CD14-positive monocyte (primary cell): Measurements from ENCODE around the gene PEX11G. TPM values are rescaled to one million over a fixed set of nuclear protein-coding genes. Genes with fewer than 3 reads are reported as not detected.

Experiments used
- DNase-seq, 3 donors: peaks; one replicate each; pipeline ENCODE4 v3.0.0-alpha.2; 2011 to 2022
- H2AFZ ChIP-seq: 2 replicates; pipeline ENCODE4 v1.6.0; 2012; ENCODE audit warnings: mild to moderate bottlenecking, low read depth, low read length, inconsistent platforms; ENCODE audit not compliant: insufficient read depth, poor library complexity, severe bottlenecking
- H3K27ac ChIP-seq, 2 donors: 1 replicate in 1 of 2; 2 replicates in 1 of 2; pipeline ENCODE4 v1.5.1; 2012 to 2013; ENCODE audit warnings: low read length in 2 of 2, control low read depth in 1 of 2, inconsistent platforms in 1 of 2, low read depth in 1 of 2, mild to moderate bottlenecking in 1 of 2
- H3K27me3 ChIP-seq, 2 donors: one replicate each; pipeline versions ENCODE4 v1.6.0 to v1.6.1; 2011 to 2013; ENCODE audit warnings: low read length in 2 of 2; ENCODE audit not compliant: control insufficient read depth in 2 of 2, insufficient read depth in 2 of 2
- H3K36me3 ChIP-seq, 2 donors: replicated peaks in 1 of 2; 1 replicate in 1 of 2; 2 replicates in 1 of 2; pipeline versions ENCODE4 v1.5.1 to v1.6.1; 2012 to 2013; ENCODE audit warnings: low read length in 2 of 2, control low read depth in 1 of 2, inconsistent platforms in 1 of 2, mild to moderate bottlenecking in 1 of 2; ENCODE audit not compliant: insufficient read depth in 2 of 2, control insufficient read depth in 1 of 2
- H3K4me1 ChIP-seq, 2 donors: 1 replicate in 1 of 2; 2 replicates in 1 of 2; pipeline versions ENCODE4 v1.5.1 to v1.6.1; 2012 to 2013; ENCODE audit warnings: low read length in 2 of 2, control low read depth in 1 of 2, inconsistent platforms in 1 of 2, mild to moderate bottlenecking in 1 of 2, moderate library complexity in 1 of 2; ENCODE audit not compliant: insufficient read depth in 2 of 2, control insufficient read depth in 1 of 2
- H3K4me2 ChIP-seq: replicated peaks from 2 replicates; pipeline ENCODE3; 2012; ENCODE audit warnings: low read length, moderate library complexity, mild to moderate bottlenecking; ENCODE audit not compliant: poor library complexity, severe bottlenecking; ENCODE audit errors: extremely low read depth
- H3K4me3 ChIP-seq, 3 experiments: fragments of 200-600 bp in 1 of 3; sonication (generic) in 1 of 3; replicated peaks in 1 of 3; 1 replicate in 2 of 3; 2 replicates in 1 of 3; pipeline ENCODE4 v1.5.1; 2011 to 2013; ENCODE audit warnings: low read length in 3 of 3, mild to moderate bottlenecking in 3 of 3, control low read depth in 2 of 3, low read depth in 2 of 3, inconsistent platforms in 1 of 3, moderate library complexity in 1 of 3
- H3K79me2 ChIP-seq: 2 replicates; pipeline ENCODE4 v1.6.0; 2012; ENCODE audit warnings: mild to moderate bottlenecking, control low read depth, inconsistent platforms, low read length, moderate library complexity; ENCODE audit not compliant: insufficient read depth
- H3K9ac ChIP-seq: 2 replicates; pipeline ENCODE4 v1.6.0; 2017; ENCODE audit warnings: low read length, mild to moderate bottlenecking; ENCODE audit not compliant: insufficient read depth, poor library complexity, severe bottlenecking
- H3K9me3 ChIP-seq, 2 donors: replicated peaks in 1 of 2; 1 replicate in 1 of 2; 2 replicates in 1 of 2; pipeline versions ENCODE4 v1.5.1 to v1.6.1; 2012 to 2013; ENCODE audit warnings: low read length in 2 of 2, control low read depth in 1 of 2; ENCODE audit not compliant: control insufficient read depth in 1 of 2, insufficient read depth in 1 of 2
- H4K20me1 ChIP-seq: 2 replicates; pipeline ENCODE4 v1.6.0; 2012; ENCODE audit warnings: mild to moderate bottlenecking, low read length, control low read depth, moderate library complexity; ENCODE audit not compliant: insufficient read depth
- H3K27ac Mint-ChIP-seq, 7 donors: one replicate each; pipeline ENCODE4 v1.8.0; 2020; ENCODE audit warnings: mild to moderate bottlenecking in 7 of 7, mixed read lengths in 7 of 7, moderate library complexity in 6 of 7, inconsistent platforms in 2 of 7
- H3K27me3 Mint-ChIP-seq, 3 donors: one replicate each; pipeline ENCODE4 v1.8.0; 2021 to 2022; ENCODE audit warnings: low read depth in 3 of 3, mild to moderate bottlenecking in 3 of 3, mixed read lengths in 3 of 3, moderate library complexity in 3 of 3, inconsistent platforms in 1 of 3
- H3K36me3 Mint-ChIP-seq, 2 donors: one replicate each; pipeline ENCODE4 v1.8.0; 2020; ENCODE audit warnings: mixed read lengths in 2 of 2, inconsistent platforms in 1 of 2, mild to moderate bottlenecking in 1 of 2
- H3K4me1 Mint-ChIP-seq: one replicate; pipeline ENCODE4 v1.8.0; 2020; ENCODE audit warnings: mild to moderate bottlenecking, mixed read lengths
- H3K4me3 Mint-ChIP-seq, 2 donors: one replicate each; pipeline ENCODE4 v1.8.0; 2020; ENCODE audit warnings: mild to moderate bottlenecking in 2 of 2, mixed read lengths in 2 of 2, moderate library complexity in 1 of 2
- H3K9me3 Mint-ChIP-seq, 7 donors: one replicate each; pipeline ENCODE4 v1.8.0; 2020 to 2022; ENCODE audit warnings: mixed read lengths in 7 of 7, mild to moderate bottlenecking in 6 of 7, moderate library complexity in 6 of 7, inconsistent platforms in 2 of 7
- WGBS: methylation state at CpG from one replicate; pipeline ENCODE4 v1.1.5; 2013; ENCODE audit warnings: missing lambda C conversion rate; ENCODE audit not compliant: insufficient coverage; 5-methylcytosine and 5-hydroxymethylcytosine counted together
- intact Hi-C, 2 donors: fragments of 100-400 bp; cut with micrococcal nuclease; formaldehyde crosslinking; loops; one replicate each; pipeline versions ENCODE4 v1.15.0 to v1.15.1; 2023
- polyA plus RNA-seq, 3 donors: library from polyadenylated mRNA; depleted of rRNA in 1 of 3; unstranded in 2 of 3; stranded (reverse) in 1 of 3; fragments of 300-500 nt in 2 of 3; fragments of >200 nt in 1 of 3; fragmentation: Illumina TruSeq in 2 of 3; gene quantifications; 1 replicate in 2 of 3; 2 replicates in 1 of 3; pipeline ENCODE4 v1.2.3, GENCODE V29; 2012 to 2021
- TF ChIP-seq, protein P1 (sequence below): fragments of 200-600 bp; IDR thresholded peaks from one replicate; pipeline ENCODE4 v1.8.0; 2022; ENCODE audit warnings: antibody characterized with exemption, mild to moderate bottlenecking

Gene PEX11G
- polyA plus RNA-seq, 3 donors = 0.77 to 3.0 (median 1.4) TPM

DNA sequence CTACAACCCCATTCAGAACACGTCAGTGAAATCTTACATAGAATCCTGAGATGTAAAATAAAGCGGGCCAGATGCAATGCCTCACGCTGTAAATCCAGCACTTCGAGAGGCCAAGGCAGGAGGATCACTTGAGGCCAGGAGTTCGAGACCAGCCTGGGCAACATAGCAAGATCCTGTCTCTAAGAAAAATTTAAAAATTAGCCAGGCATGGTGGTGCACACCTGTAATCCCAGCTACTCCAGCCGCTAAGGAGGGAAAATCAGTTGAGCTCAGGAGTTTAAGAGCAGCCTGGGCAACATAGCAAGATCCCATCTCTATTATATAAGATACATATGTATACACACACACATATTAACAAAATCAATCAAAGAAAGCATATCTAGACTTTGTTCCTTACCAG is 41.2 kb downstream of the PEX11G start:
- Mint-ChIP-seq H3K4me1 (no peaks in the 10 kb centered on the region), H3K27me3 (no peaks in the 10 kb centered on the region), H3K36me3 (peaks cover 67 to 99% of the 10 kb centered on the region in 2 donors), H3K9me3 (peaks cover 4 to 13% (median 8%) of the 10 kb centered on the region in 7 donors), H3K27ac (no peak overlapping the region), H3K4me3 (no peak overlapping the region)
- Histone ChIP-seq H2AFZ (no peak overlapping the region), H3K4me3 (no peak overlapping the region), H3K36me3 (peaks cover 78 to 99% of the 10 kb centered on the region in 2 donors), H3K79me2 (peaks cover 32% of the 10 kb centered on the region), H3K27ac (no peak overlapping the region), H3K4me2 (no peak overlapping the region), H3K9ac (no peak overlapping the region), H3K4me1 (no peaks in the 10 kb centered on the region), H3K27me3 (no peaks in the 10 kb centered on the region), H4K20me1 (peaks cover 45% of the 10 kb centered on the region), H3K9me3 (peaks cover 9 to 11% of the 10 kb centered on the region in 2 donors)
- no peak for DNase-seq
- intact Hi-C loops = no loop called here
- 100% methylated on average over 5 of the region's 6 CpGs for WGBS
- TF ChIP-seq, protein P1, sequence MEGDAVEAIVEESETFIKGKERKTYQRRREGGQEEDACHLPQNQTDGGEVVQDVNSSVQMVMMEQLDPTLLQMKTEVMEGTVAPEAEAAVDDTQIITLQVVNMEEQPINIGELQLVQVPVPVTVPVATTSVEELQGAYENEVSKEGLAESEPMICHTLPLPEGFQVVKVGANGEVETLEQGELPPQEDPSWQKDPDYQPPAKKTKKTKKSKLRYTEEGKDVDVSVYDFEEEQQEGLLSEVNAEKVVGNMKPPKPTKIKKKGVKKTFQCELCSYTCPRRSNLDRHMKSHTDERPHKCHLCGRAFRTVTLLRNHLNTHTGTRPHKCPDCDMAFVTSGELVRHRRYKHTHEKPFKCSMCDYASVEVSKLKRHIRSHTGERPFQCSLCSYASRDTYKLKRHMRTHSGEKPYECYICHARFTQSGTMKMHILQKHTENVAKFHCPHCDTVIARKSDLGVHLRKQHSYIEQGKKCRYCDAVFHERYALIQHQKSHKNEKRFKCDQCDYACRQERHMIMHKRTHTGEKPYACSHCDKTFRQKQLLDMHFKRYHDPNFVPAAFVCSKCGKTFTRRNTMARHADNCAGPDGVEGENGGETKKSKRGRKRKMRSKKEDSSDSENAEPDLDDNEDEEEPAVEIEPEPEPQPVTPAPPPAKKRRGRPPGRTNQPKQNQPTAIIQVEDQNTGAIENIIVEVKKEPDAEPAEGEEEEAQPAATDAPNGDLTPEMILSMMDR = no peak

DNA sequence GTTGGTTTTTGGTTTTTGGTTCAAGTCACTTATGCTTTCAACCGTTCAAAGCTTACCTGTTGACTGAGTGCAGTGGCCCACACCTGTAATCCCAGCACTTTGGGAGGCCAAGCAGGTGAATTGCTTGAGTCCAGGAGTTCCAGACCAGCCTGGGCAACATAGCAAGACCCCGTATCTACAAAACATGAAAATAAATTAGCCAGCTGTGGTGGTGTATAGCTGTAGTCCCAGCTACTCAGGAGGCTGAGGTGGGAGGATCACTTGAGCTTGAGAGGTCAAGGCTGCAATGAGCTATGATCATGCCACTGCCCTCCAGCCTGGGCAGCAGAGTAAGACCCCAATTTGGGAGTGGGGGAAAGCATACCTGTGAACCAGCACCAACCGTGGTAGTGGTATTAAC is 43.7 kb downstream of the PEX11G start:
- Mint-ChIP-seq H3K4me3 (no peak overlapping the region), H3K9me3 (peaks cover 0 to 5% (median under 1%) of the 10 kb centered on the region in 7 donors), H3K36me3 (peaks cover 74 to 100% of the 10 kb centered on the region in 2 donors), H3K4me1 (no peaks in the 10 kb centered on the region), H3K27ac (no peak overlapping the region), H3K27me3 (no peaks in the 10 kb centered on the region)
- Histone ChIP-seq H3K4me3 (no peak overlapping the region), H3K79me2 (peaks cover 18% of the 10 kb centered on the region), H3K27ac (peak overlapping the region in 1 of 2 donors; percentile 5), H3K9me3 (peaks cover under 1 to 2% of the 10 kb centered on the region in 2 donors), H3K27me3 (no peaks in the 10 kb centered on the region), H3K4me1 (no peaks in the 10 kb centered on the region), H2AFZ (no peak overlapping the region), H3K36me3 (peaks cover 92 to 100% of the 10 kb centered on the region in 2 donors), H3K4me2 (no peak overlapping the region), H3K9ac (no peak overlapping the region), H4K20me1 (peaks cover 42% of the 10 kb centered on the region)
- intact Hi-C loops = no loop called here
- TF ChIP-seq, protein P1 = no peak
- WGBS = 100% methylated on average over 1 of the region's 3 CpGs
- no peak for DNase-seq
